Psoas muscle (tissue), 8 donors: ENCODE results near the gene MAP4K4. TPM values are rescaled to one million over a fixed set of nuclear protein-coding genes. Genes with fewer than 3 reads are reported as not detected.
A peak's percentile ranks its signal among the peaks of the same experiment; 100 is the strongest.
"Not testable (repeated sequence)": the region's sequence is repeated elsewhere in the genome, so short reads cannot be mapped to it uniquely, and the experiment has no call there.

Source experiments
- ATAC-seq, 4 donors: fragments of 200-7000 bp; cut with Tn5 transposase; one replicate each; pipeline ENCODE4 v1.9.1; 2020; ENCODE audit warnings: moderate library complexity in 3 of 4, mild to moderate bottlenecking in 2 of 4
- DNase-seq, 2 donors: peaks; one replicate each; pipeline ENCODE4 v3.0.0-alpha.2; 2020
- H3K27ac ChIP-seq: fragments of 200-600 bp; one replicate; pipeline ENCODE4 v1.8.0; 2022
- H3K27me3 ChIP-seq, 3 donors: fragments of 200-600 bp in 1 of 3; one replicate each; pipeline versions ENCODE4 v1.6.1 to v1.8.0; 2013 to 2022; ENCODE audit warnings: low read length in 2 of 3, mild to moderate bottlenecking in 2 of 3, moderate library complexity in 1 of 3; ENCODE audit not compliant: insufficient read depth in 3 of 3
- H3K36me3 ChIP-seq, 2 donors: fragments of 200-600 bp in 1 of 2; one replicate each; pipeline versions ENCODE4 v1.6.1 to v1.8.0; 2013 to 2022; ENCODE audit warnings: low read depth in 1 of 2, mild to moderate bottlenecking in 1 of 2, moderate library complexity in 1 of 2; ENCODE audit not compliant: insufficient read depth in 1 of 2
- H3K4me1 ChIP-seq: fragments of 200-600 bp; one replicate; pipeline ENCODE4 v1.8.0; 2022
- H3K4me3 ChIP-seq: fragments of 200-600 bp; one replicate; pipeline ENCODE4 v1.8.0; 2022; ENCODE audit warnings: mild to moderate bottlenecking
- H3K9me3 ChIP-seq: fragments of 200-600 bp; one replicate; pipeline ENCODE4 v1.8.0; 2022
- WGBS, 3 donors: extraction: QIAGEN DNeasy Blood & Tissue Kit; methylation state at CpG; one replicate each; pipeline versions ENCODE4 v1.1.6 to v1.1.7; 2013; 5-methylcytosine and 5-hydroxymethylcytosine counted together
- intact Hi-C, 2 donors: fragments of 100-400 bp; cut with DNase I; formaldehyde crosslinking; loops; one replicate each; pipeline versions ENCODE4 v1.11.0 to v1.14.2; 2022
- polyA plus RNA-seq, 3 donors: library from polyadenylated mRNA; stranded (reverse); fragments of 200-250 nt; gene quantifications; one replicate each; pipeline ENCODE4 v1.2.3, GENCODE V29; 2013
- total RNA-seq, 4 donors: library from RNA; stranded (reverse); fragmentation: NEBNext Ultra II Directional in 2 of 4; extraction: Animal tissue kit (Norgen Biotek cat#: 25700) in 2 of 4; gene quantifications; one replicate each; pipeline versions ENCODE4 v1.2.1 to v1.2.4, GENCODE V29; 2021 to 2023
- TF ChIP-seq, protein P1 (sequence below): fragments of 200-600 bp; IDR thresholded peaks from one replicate; pipeline ENCODE4 v1.8.0; 2022; ENCODE audit warnings: antibody characterized with exemption
- donor health status: healthy with polysubstance abuse.
- donor health status: DM: no; HTN: no; CAD: no; lungs with moderate emphysema.
- donor health status: Bipolar disorder and iron deficiency.
- donor health status: healthy.
- donor health status: DM: yes; HTN: yes; CAD: no.
- donor health status: DM: no; HTN: no; CAD: no.
- donor health status: DM: no; HTN: no; CAD: no.
- donor health status: DM: yes; HTN: yes; CAD: no.

The MAP4K4 gene
- total and polyA plus RNA-seq, 7 donors = 20.1 to 99.9 (median 80.4) TPM

DNA sequence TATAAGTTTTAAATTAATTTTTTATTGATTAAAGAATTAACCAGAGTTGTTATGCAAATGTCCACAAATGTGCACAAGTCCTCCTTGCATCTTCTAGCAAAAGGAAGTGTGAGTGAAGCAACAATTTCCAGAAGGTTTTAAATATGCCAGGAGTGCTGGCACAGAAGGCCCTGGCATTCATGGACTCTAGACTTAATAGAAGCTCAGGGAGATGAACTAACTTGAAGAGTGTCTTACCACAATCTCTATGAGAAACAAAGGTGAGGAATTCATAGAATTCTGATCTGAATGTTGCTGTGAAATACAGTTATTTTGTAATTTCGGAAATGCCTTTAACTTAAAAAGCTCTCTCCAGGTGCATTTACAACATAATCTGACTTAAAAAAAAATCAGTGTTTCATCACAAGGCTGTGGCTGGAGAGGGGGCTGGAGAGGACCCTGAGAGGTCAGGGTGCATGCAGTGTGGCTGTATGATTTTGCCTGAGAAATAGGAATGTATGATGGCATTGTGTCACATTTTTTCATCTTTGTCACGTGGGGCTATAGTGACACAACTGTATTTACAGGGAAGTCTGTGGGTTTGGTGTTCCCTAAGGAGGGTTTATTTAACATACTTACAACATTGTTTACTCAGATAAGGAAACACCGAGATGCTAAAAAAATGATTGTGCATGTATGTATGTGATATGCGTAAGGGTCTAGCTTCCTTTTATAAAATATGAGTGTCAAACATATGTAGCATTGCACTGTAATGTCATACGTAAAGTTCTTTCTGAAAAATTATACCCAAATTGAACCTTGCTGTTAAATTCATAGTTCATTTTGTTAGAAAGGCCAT is 66.2 kb downstream of the MAP4K4 start:
- 69 to 78% (median 77%) methylated on average over 5 of the region's 5 CpGs for WGBS, 3 donors
- intact Hi-C loops = no loop called here
- Histone ChIP-seq H3K4me1 (peaks cover 66% of the 10 kb centered on the region), H3K4me3 (no peak overlapping the region), H3K36me3 (no peaks in the 10 kb centered on the region), H3K9me3 (no peaks in the 10 kb centered on the region), H3K27me3 (no peaks in the 10 kb centered on the region), H3K27ac (peak overlapping the region; percentile 47)
- ATAC-seq (no peak), DNase-seq (no peak)
- TF ChIP-seq, protein P1, sequence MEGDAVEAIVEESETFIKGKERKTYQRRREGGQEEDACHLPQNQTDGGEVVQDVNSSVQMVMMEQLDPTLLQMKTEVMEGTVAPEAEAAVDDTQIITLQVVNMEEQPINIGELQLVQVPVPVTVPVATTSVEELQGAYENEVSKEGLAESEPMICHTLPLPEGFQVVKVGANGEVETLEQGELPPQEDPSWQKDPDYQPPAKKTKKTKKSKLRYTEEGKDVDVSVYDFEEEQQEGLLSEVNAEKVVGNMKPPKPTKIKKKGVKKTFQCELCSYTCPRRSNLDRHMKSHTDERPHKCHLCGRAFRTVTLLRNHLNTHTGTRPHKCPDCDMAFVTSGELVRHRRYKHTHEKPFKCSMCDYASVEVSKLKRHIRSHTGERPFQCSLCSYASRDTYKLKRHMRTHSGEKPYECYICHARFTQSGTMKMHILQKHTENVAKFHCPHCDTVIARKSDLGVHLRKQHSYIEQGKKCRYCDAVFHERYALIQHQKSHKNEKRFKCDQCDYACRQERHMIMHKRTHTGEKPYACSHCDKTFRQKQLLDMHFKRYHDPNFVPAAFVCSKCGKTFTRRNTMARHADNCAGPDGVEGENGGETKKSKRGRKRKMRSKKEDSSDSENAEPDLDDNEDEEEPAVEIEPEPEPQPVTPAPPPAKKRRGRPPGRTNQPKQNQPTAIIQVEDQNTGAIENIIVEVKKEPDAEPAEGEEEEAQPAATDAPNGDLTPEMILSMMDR = no peak

DNA sequence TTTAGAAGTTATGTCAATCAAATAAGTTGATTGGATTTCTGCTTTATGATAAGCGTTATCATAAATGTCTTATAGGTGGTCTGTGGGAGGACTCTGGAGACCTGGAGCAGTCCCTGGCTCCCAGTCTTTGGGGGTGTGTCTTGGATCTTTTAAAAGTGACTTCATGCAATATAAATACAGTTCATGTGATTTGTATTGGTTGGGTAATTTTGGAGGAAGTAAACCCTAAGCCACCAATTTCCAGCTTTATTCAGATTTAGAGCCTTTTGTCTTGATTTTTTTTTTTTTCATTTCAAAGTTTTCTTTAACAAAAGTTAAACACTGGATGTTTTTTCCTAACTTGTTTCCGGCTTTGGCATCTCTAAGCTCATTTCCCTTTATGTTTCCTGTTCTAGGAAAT is 68.8 kb downstream of the MAP4K4 start:
- Histone ChIP-seq H3K9me3 (no peaks in the 10 kb centered on the region), H3K4me1 (peaks cover 77% of the 10 kb centered on the region), H3K36me3 (no peaks in the 10 kb centered on the region), H3K4me3 (no peak overlapping the region), H3K27me3 (no peaks in the 10 kb centered on the region), H3K27ac (no peak overlapping the region)
- DNase-seq (no peak), ATAC-seq (no peak)
- intact Hi-C loops = no loop called here
- TF ChIP-seq, protein P1 = no peak
- WGBS, 3 donors = 65 to 83% (median 77%) methylated on average over 2 of the region's 2 CpGs

DNA sequence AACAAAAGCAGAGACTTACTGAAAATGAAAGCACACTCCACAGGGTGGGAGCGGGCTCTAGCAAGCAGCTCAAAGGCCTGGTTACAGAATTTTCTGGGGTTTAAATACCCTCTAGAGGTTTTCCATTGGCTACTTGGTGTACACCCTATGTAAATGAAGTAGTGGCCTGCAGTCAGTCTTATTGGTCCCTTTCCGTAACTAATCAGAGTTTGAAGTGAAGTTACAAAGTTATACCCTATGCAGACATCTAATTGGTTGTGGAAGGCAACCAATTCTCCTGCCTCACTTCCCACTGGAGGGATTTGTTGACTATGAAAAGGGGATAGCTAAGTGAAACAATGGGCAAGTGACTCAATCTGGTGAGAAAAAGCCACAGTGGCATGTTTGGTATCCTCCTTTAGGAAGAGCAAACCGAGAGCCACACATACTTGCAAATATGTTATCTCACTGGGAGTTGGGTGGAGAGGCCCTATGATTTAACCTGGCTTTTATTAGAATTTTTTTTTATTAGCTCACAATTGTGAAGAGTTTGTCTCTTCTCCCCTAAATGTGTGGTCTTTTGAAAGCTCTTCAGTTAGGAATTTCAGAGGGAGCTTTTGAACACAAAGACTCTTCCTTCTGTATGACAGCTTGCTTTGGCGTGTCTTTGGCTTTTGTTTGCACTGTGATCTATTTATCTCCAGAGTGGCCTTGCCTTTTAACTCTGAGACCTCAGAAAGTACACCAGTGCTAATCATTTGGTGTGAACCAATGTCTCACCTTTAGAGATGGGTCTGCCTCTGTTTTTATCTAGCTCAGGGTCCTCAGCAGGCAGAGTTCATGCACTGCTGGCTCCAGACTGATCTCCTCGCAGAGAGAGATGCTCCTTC is 69.6 kb downstream of the MAP4K4 start:
- Histone ChIP-seq H3K36me3 (no peaks in the 10 kb centered on the region), H3K4me1 (peaks cover 79% of the 10 kb centered on the region)
- intact Hi-C loops = no loop called here

DNA sequence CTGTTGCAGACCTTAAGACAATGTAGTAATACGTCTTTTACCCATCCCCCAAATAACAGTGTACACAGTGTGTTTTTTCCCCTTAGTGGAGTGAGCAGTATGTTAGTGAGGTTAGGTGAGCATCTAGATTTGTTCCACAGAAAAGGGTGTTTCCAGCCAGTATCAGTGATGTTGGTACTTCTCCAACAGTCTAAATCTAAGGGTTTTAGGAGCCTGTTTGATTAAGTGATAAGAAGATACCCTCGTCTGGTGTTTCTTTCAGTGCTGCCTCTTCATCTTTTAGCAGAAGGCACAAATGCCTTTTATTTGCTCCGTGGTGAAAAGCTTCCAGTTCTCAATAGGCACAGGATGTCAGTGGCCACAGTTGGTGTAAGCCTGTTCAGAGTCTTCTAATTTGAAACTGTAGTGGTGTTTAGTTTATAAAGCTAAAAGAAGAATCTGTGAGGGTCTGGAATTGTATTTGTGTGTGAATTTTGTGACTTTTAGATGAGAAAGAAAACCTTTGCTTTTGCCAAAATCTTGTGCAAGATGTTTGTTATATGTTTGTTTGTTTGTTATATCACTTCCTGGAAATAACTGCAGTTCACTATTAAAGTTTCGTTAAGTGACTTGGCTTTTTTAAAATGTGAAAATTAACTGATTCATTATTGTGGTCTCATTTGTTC is 71.2 kb downstream of the MAP4K4 start:
- peaks cover 78% of the 10 kb centered on the region for H3K4me1 ChIP-seq
- 51 to 55% (median 54%) methylated on average over 4 of the region's 4 CpGs for WGBS, 3 donors
- intact Hi-C loops = no loop called here
- no peak overlapping the region for H3K4me3 ChIP-seq
- no peaks in the 10 kb centered on the region for H3K36me3 ChIP-seq
- ATAC-seq (no peak), DNase-seq (no peak)
- TF ChIP-seq, protein P1 = no peak
- no peaks in the 10 kb centered on the region for H3K9me3 ChIP-seq
- H3K27ac ChIP-seq = no peak overlapping the region
- H3K27me3 ChIP-seq = no peaks in the 10 kb centered on the region

More for the DNA sequence above, 69.6 kb downstream of the MAP4K4 start:
- TF ChIP-seq, protein P1 = no peak
- WGBS, 3 donors = 72 to 74% (median 74%) methylated on average over 5 of the region's 5 CpGs
- DNase-seq (no peak), ATAC-seq (no peak)
- no peak overlapping the region for H3K4me3 ChIP-seq
- H3K27me3 ChIP-seq = no peaks in the 10 kb centered on the region
- no peaks in the 10 kb centered on the region for H3K9me3 ChIP-seq
- H3K27ac ChIP-seq = peak overlapping the region; percentile 19

DNA sequence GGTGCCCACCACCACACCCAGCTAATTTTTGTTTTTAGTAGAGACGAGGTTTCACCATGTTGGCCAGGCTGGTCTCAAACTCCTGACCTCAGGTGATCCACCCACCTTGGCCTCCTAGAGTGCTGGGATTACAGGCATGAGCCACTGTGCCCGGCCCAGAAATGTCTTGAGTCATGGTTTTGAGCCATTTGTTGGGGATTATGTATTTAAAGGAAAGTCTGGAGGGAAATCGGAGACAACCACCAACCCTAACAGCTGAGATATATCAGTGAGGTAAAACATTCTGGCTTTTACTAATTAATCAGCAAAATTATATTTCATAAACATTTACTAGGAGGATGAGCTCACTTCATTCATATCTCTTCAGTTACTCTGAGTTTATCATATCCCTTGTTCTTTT is 72.2 kb downstream of the MAP4K4 start:
- not testable (repeated sequence) for ATAC-seq, H3K27me3 ChIP-seq, H3K36me3 ChIP-seq, H3K4me3 ChIP-seq, H3K27ac ChIP-seq, DNase-seq, H3K9me3 ChIP-seq
- 74 to 83% (median 81%) methylated on average over 3 of the region's 3 CpGs for WGBS, 3 donors
- peaks cover 72% of the 10 kb centered on the region for H3K4me1 ChIP-seq
- intact Hi-C loops = loop anchor here in 1 of 2 donors (10.0 kb wide), 1 partner anchor 75 kb away; the partner anchor contains the start of gene MAP4K4
